ENCODE results near the gene RBP5.

DNA sequence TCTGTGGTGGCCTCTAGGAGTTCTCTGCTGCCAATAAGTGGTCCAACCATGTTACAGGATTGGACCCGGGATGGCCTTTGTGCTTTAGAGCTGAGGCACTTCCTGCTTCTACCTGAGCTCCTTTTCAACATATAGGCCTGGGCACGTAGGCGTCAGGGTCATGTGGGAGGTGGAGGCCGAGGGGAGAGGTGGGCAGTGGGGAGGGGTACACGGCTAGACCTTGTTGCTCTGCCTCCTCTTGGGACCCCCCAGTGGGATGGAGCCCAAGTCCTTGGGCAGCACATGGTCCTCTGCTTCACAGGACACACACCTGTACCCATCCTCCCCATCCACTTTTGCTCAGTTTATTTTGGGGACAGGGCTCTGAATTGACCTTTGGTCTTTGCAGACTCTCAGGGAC lies 7.4 kb downstream of the RBP5 start:
- TF ChIP-seq, protein P1, sequence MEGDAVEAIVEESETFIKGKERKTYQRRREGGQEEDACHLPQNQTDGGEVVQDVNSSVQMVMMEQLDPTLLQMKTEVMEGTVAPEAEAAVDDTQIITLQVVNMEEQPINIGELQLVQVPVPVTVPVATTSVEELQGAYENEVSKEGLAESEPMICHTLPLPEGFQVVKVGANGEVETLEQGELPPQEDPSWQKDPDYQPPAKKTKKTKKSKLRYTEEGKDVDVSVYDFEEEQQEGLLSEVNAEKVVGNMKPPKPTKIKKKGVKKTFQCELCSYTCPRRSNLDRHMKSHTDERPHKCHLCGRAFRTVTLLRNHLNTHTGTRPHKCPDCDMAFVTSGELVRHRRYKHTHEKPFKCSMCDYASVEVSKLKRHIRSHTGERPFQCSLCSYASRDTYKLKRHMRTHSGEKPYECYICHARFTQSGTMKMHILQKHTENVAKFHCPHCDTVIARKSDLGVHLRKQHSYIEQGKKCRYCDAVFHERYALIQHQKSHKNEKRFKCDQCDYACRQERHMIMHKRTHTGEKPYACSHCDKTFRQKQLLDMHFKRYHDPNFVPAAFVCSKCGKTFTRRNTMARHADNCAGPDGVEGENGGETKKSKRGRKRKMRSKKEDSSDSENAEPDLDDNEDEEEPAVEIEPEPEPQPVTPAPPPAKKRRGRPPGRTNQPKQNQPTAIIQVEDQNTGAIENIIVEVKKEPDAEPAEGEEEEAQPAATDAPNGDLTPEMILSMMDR (IDR thresholded peaks at IDR 0.05; ENCODE audit: low read depth, low read length), result no peak
- no peak for TF ChIP-seq MAX (IDR thresholded peaks at IDR 0.05; ENCODE audit: low read depth, low read length)
- TF ChIP-seq POLR2A (IDR thresholded peaks at IDR 0.05; ENCODE audit: extremely low read depth, insufficient read length), result no peak
- no peak for TF ChIP-seq MYC (IDR thresholded peaks at IDR 0.05; ENCODE audit: low read depth, low read length)
